ENCODE measurements around the gene USP40. TPM values are rescaled to one million over a fixed set of nuclear protein-coding genes. Genes with fewer than 3 reads are reported as not detected.

Gene USP40
- total and polyA plus RNA-seq, 5 donors, result 15.1 to 18.6 (median 17.9) TPM

DNA sequence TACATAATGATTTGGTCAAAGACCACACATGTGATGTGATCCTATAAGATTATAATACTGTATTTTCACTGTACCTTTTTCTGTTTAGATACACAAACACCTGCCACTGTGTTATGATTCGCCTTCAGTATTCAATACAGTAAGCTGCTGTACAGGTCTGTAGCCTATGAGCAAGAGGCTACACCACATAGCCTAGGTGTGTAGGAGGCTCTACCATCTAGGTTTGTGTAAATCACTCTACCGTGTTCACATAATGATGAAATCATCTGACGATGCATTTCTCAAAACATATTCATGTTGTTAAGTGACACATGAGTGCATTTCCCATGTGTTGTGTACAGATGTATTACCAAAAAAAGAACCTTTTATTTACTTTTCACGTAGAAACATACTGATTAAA lies 74.5 kb downstream of the USP40 start:
- DNase-seq (no peak), ATAC-seq (no peak)
- H3K27me3 ChIP-seq (ENCODE audit: control insufficient read depth, insufficient read depth), result no peaks in the 10 kb centered on the region
- H3K27ac ChIP-seq (ENCODE audit: low read length), result no peak overlapping the region
- intact Hi-C loops (cut with DNase I), result no loop called here
- no peaks in the 10 kb centered on the region for H3K9me3 ChIP-seq (ENCODE audit: control insufficient read depth, low read length)
- no peak overlapping the region for H3K4me3 ChIP-seq (ENCODE audit: low read length)
- WGBS, result 94% methylated on average over 4 of the region's 4 CpGs
- H3K4me1 ChIP-seq (ENCODE audit: control insufficient read depth, insufficient read depth, low read length), result no peaks in the 10 kb centered on the region

- no peak overlapping the region for H3K4me3 ChIP-seq (ENCODE audit: low read length)
- H3K27ac ChIP-seq (ENCODE audit: low read length), result no peak overlapping the region
- H3K4me1 ChIP-seq (ENCODE audit: control insufficient read depth, insufficient read depth, low read length), result peaks cover 3% of the 10 kb centered on the region
- no peaks in the 10 kb centered on the region for H3K27me3 ChIP-seq (ENCODE audit: control insufficient read depth, insufficient read depth)
- DNase-seq (no peak), ATAC-seq (no peak)
- intact Hi-C loops (cut with DNase I), result no loop called here
- WGBS, result 84% methylated on average over 3 of the region's 3 CpGs
- H3K9me3 ChIP-seq (ENCODE audit: control insufficient read depth, low read length), result no peaks in the 10 kb centered on the region
Measured at GRCh38 chr2:233491326-233491725, 75.3 kb downstream of the USP40 start.

DNA sequence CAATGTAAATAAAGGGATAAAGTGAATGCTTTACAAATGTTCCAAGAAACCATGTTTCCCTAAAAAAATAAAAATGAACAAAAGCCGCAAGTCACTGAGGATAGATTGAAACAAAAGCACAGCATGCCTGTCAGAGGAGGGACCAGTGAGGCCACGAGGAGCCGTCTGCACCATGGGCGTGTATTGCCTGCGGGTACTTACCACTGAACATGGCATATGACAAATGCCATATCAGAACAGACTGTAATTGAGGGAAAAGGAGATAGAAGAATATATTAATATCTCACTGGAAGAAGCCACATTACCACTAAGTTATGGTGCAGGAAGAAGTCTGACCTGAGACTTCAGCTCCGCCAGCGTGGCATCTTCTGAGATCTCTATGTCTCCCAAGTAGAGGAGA lies 75.8 kb downstream of the USP40 start:
- ATAC-seq (no peak), DNase-seq (no peak)
- no peak overlapping the region for H3K27ac ChIP-seq (ENCODE audit: low read length)
- intact Hi-C loops (cut with DNase I), result no loop called here
- H3K27me3 ChIP-seq (ENCODE audit: control insufficient read depth, insufficient read depth), result no peaks in the 10 kb centered on the region
- 94% methylated on average over 7 of the region's 7 CpGs for WGBS
- peaks cover 3% of the 10 kb centered on the region for H3K4me1 ChIP-seq (ENCODE audit: control insufficient read depth, insufficient read depth, low read length)
- no peaks in the 10 kb centered on the region for H3K9me3 ChIP-seq (ENCODE audit: control insufficient read depth, low read length)
- no peak overlapping the region for H3K4me3 ChIP-seq (ENCODE audit: low read length)

GRCh38 chr2:233489666-233490065 lies 76.9 kb downstream of the USP40 start:
- no peak for ATAC-seq
- Histone ChIP-seq H3K9me3 (ENCODE audit: control insufficient read depth, low read length) (no peaks in the 10 kb centered on the region), H3K4me1 (ENCODE audit: control insufficient read depth, insufficient read depth, low read length) (peaks cover 3% of the 10 kb centered on the region), H3K4me3 (ENCODE audit: low read length) (no peak overlapping the region), H3K27ac (ENCODE audit: low read length) (no peak overlapping the region), H3K27me3 (ENCODE audit: control insufficient read depth, insufficient read depth) (no peaks in the 10 kb centered on the region)
- WGBS, result 92% methylated on average over 6 of the region's 6 CpGs
- DNase-seq, result no peak
- intact Hi-C loops (cut with DNase I), result no loop called here

GRCh38 chr2:233489143-233489542 lies 77.4 kb downstream of the USP40 start:
- 89% methylated on average over 10 of the region's 10 CpGs for WGBS
- Histone ChIP-seq H3K27me3 (ENCODE audit: control insufficient read depth, insufficient read depth) (no peaks in the 10 kb centered on the region), H3K27ac (ENCODE audit: low read length) (no peak overlapping the region), H3K4me1 (ENCODE audit: control insufficient read depth, insufficient read depth, low read length) (peaks cover 3% of the 10 kb centered on the region), H3K9me3 (ENCODE audit: control insufficient read depth, low read length) (no peaks in the 10 kb centered on the region), H3K4me3 (ENCODE audit: low read length) (no peak overlapping the region)
- ATAC-seq (no peak), DNase-seq (no peak)
- intact Hi-C loops (cut with DNase I), result no loop called here

DNA sequence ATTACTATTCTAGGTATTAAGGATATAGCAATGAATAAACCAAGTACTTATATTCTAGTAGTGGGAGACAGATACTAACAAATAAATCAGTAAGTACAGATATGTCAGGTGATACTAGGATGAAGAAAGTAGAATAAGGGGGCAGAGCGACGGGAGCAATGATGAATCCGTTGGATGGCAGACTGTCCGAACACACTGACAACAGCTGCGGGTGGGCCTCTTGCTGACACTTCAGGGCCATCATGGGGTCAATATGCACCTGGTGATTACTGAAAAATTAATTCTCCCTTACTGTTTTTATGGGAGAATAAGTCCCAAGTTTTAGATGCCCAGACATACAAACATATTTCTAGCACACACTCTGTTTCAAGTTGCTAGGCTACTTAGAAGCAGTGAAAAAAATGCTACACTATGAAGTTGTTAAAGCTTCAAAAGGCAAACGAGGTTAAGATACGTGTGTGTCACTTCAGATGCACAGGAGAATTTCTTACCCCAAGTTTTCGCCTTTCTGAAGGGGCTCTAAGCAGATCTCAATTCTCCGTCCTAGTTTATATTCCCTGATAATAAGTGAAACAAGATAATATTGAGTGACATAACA lies 78.7 kb downstream of the USP40 start:
- 81% methylated on average over 9 of the region's 9 CpGs for WGBS
- H3K27ac ChIP-seq (ENCODE audit: low read length), result no peak overlapping the region
- peaks cover 3% of the 10 kb centered on the region for H3K4me1 ChIP-seq (ENCODE audit: control insufficient read depth, insufficient read depth, low read length)
- intact Hi-C loops (cut with DNase I), result no loop called here
- H3K27me3 ChIP-seq (ENCODE audit: control insufficient read depth, insufficient read depth), result no peaks in the 10 kb centered on the region
- H3K9me3 ChIP-seq (ENCODE audit: control insufficient read depth, low read length), result no peaks in the 10 kb centered on the region
- H3K4me3 ChIP-seq (ENCODE audit: low read length), result no peak overlapping the region
- ATAC-seq, result no peak
- DNase-seq, result no peak

DNA sequence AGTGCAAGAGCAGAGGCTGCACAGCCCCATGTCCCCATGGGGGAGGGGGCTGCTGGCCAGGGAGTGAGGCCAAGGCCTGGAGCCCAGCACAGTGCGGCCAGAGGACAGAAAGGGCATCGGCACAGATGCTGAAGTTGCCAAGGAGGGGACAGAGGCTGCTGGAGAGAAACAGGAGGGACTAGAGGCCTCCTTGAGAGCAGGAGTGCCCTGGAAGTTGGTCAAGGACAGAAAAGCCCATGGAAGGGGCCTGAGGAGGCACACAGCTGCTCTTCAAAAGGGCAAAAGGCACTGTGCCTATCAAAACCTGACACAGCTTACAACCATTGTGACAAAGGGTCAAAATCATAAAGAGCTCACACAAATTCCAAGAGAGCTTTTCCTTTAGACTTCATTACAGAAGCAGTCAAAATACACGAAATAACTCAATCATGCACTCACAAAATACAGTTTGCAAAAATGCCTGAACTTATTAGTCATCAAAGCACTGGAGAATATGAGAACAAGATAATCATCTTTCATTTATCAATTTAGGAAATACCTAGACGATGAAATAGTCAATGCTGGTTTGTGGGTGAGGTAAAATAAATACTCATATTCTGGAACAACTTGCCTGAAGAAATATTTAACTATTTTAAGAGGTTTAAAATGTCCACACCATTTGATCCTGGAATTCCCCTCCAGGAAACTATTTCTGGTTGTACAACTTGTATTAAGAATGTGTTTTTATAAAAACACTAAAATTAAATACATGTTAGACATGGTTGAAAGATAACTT lies 79.6 kb downstream of the USP40 start:
- intact Hi-C loops (cut with DNase I), result no loop called here
- H3K27me3 ChIP-seq (ENCODE audit: control insufficient read depth, insufficient read depth), result no peaks in the 10 kb centered on the region
- no peak overlapping the region for H3K4me3 ChIP-seq (ENCODE audit: low read length)
- DNase-seq (no peak), ATAC-seq (peak; percentile 34 to 49)
- peaks cover 3% of the 10 kb centered on the region for H3K4me1 ChIP-seq (ENCODE audit: control insufficient read depth, insufficient read depth, low read length)
- 34% methylated on average over 4 of the region's 4 CpGs for WGBS
- no peaks in the 10 kb centered on the region for H3K9me3 ChIP-seq (ENCODE audit: control insufficient read depth, low read length)
- no peak overlapping the region for H3K27ac ChIP-seq (ENCODE audit: low read length)

GRCh38 chr2:233486357-233486756 lies 80.2 kb downstream of the USP40 start:
- ATAC-seq (peak in 1 of 2 donors; percentile 11), DNase-seq (no peak)
- WGBS, result 72% methylated on average over 4 of the region's 4 CpGs
- Histone ChIP-seq H3K9me3 (ENCODE audit: control insufficient read depth, low read length) (no peaks in the 10 kb centered on the region), H3K4me3 (ENCODE audit: low read length) (no peak overlapping the region), H3K27ac (ENCODE audit: low read length) (no peak overlapping the region), H3K27me3 (ENCODE audit: control insufficient read depth, insufficient read depth) (no peaks in the 10 kb centered on the region), H3K4me1 (ENCODE audit: control insufficient read depth, insufficient read depth, low read length) (peaks cover 3% of the 10 kb centered on the region)
- intact Hi-C loops (cut with DNase I), result no loop called here

DNA sequence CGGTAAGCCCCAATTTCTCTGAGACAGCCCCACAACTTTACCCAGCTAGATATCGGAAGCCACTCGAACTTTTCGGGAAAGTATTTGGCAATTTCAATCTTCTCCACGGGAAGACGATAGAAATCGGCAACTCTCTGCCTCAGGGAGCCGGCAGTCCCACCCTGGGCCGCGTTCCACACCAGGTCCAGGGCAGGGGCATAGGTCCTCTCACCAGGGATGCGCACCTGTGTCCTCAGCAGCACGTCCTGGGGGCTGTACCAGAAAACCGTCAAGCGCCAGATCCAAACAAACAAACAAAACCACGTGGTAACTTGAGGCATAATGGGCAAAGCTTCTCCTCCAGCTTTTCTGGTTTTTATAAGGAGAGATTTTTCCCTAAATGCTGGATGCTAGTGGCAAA lies 80.9 kb downstream of the USP40 start:
- DNase-seq (no peak), ATAC-seq (no peak)
- Histone ChIP-seq H3K4me3 (ENCODE audit: low read length) (no peak overlapping the region), H3K27me3 (ENCODE audit: control insufficient read depth, insufficient read depth) (no peaks in the 10 kb centered on the region), H3K9me3 (ENCODE audit: control insufficient read depth, low read length) (no peaks in the 10 kb centered on the region), H3K4me1 (ENCODE audit: control insufficient read depth, insufficient read depth, low read length) (peaks cover 3% of the 10 kb centered on the region), H3K27ac (ENCODE audit: low read length) (no peak overlapping the region)
- WGBS, result 95% methylated on average over 15 of the region's 15 CpGs
- intact Hi-C loops (cut with DNase I), result no loop called here

GRCh38 chr2:233482616-233483015 lies 84.0 kb downstream of the USP40 start:
- Histone ChIP-seq H3K27ac (ENCODE audit: low read length) (no peak overlapping the region), H3K9me3 (ENCODE audit: control insufficient read depth, low read length) (no peaks in the 10 kb centered on the region), H3K4me3 (ENCODE audit: low read length) (no peak overlapping the region), H3K27me3 (ENCODE audit: control insufficient read depth, insufficient read depth) (no peaks in the 10 kb centered on the region), H3K4me1 (ENCODE audit: control insufficient read depth, insufficient read depth, low read length) (peaks cover 3% of the 10 kb centered on the region)
- intact Hi-C loops (cut with DNase I), result no loop called here
- 62% methylated on average over 5 of the region's 5 CpGs for WGBS
- ATAC-seq (no peak), DNase-seq (no peak)

GRCh38 chr2:233481368-233482142 lies 85.0 kb downstream of the USP40 start:
- 78% methylated on average over 22 of the region's 22 CpGs for WGBS
- Histone ChIP-seq H3K9me3 (ENCODE audit: control insufficient read depth, low read length) (no peaks in the 10 kb centered on the region), H3K27ac (ENCODE audit: low read length) (no peak overlapping the region), H3K27me3 (ENCODE audit: control insufficient read depth, insufficient read depth) (no peaks in the 10 kb centered on the region), H3K4me1 (ENCODE audit: control insufficient read depth, insufficient read depth, low read length) (no peaks in the 10 kb centered on the region), H3K4me3 (ENCODE audit: low read length) (no peak overlapping the region)
- ATAC-seq (no peak), DNase-seq (no peak)
- intact Hi-C loops (cut with DNase I), result no loop called here

All from right cardiac atrium (tissue), 5 donors.